B cell (primary cell): ENCODE measurements around the gene MIS18A.

Experiments used
- CTCF ChIP-seq: fragments of 200-600 bp; IDR thresholded peaks from one replicate; pipeline ENCODE4 v1.8.0; 2022; ENCODE audit warnings: antibody characterized with exemption, mild to moderate bottlenecking
- EZH2 ChIP-seq: IDR thresholded peaks from 2 replicates; pipeline ENCODE4 v1.6.1; 2012; ENCODE audit warnings: borderline replicate concordance, low read depth, mild to moderate bottlenecking, moderate library complexity, low read length; ENCODE audit not compliant: insufficient read depth, poor library complexity, severe bottlenecking

- TF ChIP-seq CTCF, result no peak
- no peak for TF ChIP-seq EZH2
Measured at GRCh38 chr21:32252136-32252535, 26.7 kb downstream of the MIS18A start.
